ENCODE measurements around the gene TRMT1L. TPM values are rescaled to one million over a fixed set of nuclear protein-coding genes. Genes with fewer than 3 reads are reported as not detected.

The TRMT1L gene
- total and polyA plus RNA-seq, 10 of the 15 experiments (the other 5 are each of a cell fraction or from before 2014, with no cell fraction given): 3.5 to 35.2 (median 16.9) TPM

DNA sequence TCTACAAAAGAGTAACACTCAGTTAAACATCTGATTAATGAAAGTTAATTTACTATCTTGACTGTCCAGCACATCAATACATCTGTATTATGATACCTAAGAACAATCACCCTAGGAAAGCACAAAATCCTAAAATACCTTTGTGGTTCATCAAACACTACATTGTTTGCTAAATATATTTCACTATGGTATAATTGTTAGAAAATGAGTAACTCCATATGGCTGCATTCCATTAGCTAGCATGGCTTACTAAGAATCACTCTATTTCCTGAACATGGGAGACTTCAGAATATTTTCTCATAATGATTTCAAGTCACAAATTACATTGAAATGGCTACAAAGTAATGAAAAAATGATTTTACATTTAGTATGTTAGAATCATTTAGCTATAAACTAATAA, 12.5 kb downstream of the TRMT1L start:
- no peak for FAIRE-seq
- RAD21 ChIA-PET (ENCODE audit: unreplicated experiment): interaction anchor here (1.3 kb wide), 1 partner anchor 26 kb away, joined by 3 read pairs; no protein-coding TSS in a partner anchor
- Histone ChIP-seq H3K4me2 (ENCODE audit: control insufficient read depth, insufficient read depth) (no peak overlapping the region), H3K9ac (ENCODE audit: control insufficient read depth, insufficient read depth, low read length) (no peak overlapping the region), H3K4me1 (ENCODE audit: control insufficient read depth, insufficient read depth, low read length) (no peaks in the 10 kb centered on the region), H4K20me1 (ENCODE audit: control insufficient read depth, insufficient read depth) (no peaks in the 10 kb centered on the region), H3K27me3 (replicated peaks in 1 of 2; ENCODE audit: control insufficient read depth in 2 of 2, insufficient read depth in 2 of 2, low read length in 1 of 2) (no peaks in the 10 kb centered on the region), H2AFZ (ENCODE audit: control insufficient read depth, low read depth, low read length) (no peak overlapping the region), H3K79me2 (ENCODE audit: control insufficient read depth, insufficient read depth, low read length) (no peaks in the 10 kb centered on the region), H3K9me3 (replicated peaks; ENCODE audit: control insufficient read depth, insufficient read depth, low read length) (no peaks in the 10 kb centered on the region), H3K4me3 (no peak overlapping the region), H3K27ac (ENCODE audit: control insufficient read depth, insufficient read depth) (no peak overlapping the region), H3K36me3 (ENCODE audit: control insufficient read depth in 2 of 2, insufficient read depth in 2 of 2, low read length in 1 of 2) (peaks cover 0 to 8% of the 10 kb centered on the region in 2 experiments; a peak in 2 of 4 replicates)
- CTCF ChIA-PET: interaction anchor here (0.8 to 4.1 kb wide), 3 partner anchors 10 to 26 kb away, joined by 3 to 25 read pairs (median 5); no protein-coding TSS in a partner anchor
- SMC1A ChIA-PET (ENCODE audit: uncharacterized antibody, unreplicated experiment): interaction anchor here (1.1 to 3.1 kb wide), 3 partner anchors 14 to 73 kb away, joined by 3 to 15 read pairs (median 3); no protein-coding TSS in a partner anchor
- intact Hi-C loops (cut with micrococcal nuclease; ENCODE audit: unreplicated experiment): no loop called here
- no TSS peak for BruUV-seq (replicated peaks)
- POLR2A ChIA-PET: no interaction called here
- in situ Hi-C loops (cut with MboI): no loop called here
- no peak for DNase-seq (ENCODE audit: low read depth, low spot score)
- TF ChIP-seq SIN3A (IDR thresholded peaks at IDR 0.05; ENCODE audit: low read depth, low read length): no peak
- ATAC-seq: no peak

DNA sequence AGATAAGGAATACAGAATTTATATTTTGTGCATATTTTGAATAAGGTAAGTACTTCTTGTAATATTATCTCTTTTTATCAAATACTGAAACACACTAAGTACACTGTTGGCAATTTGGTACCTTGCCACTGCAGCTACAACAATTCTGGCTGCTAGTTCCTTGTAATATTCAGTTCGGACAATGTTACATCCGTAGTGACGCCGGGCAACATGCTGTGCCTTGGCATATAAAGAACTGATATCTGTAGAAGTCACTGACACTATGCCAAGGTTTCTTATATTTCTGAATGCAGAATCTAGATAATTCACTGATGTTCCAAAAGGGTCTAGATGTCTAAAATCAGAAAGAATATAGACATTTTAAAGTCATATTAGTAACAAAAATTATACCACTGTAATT, 17.5 kb downstream of the TRMT1L start:
- Histone ChIP-seq H2AFZ (ENCODE audit: control insufficient read depth, low read depth, low read length) (no peak overlapping the region), H3K4me3 (no peak overlapping the region), H3K36me3 (ENCODE audit: control insufficient read depth in 2 of 2, insufficient read depth in 2 of 2, low read length in 1 of 2) (peaks cover 0 to 6% of the 10 kb centered on the region in 2 experiments; a peak in 1 of 4 replicates), H3K9me3 (replicated peaks; ENCODE audit: control insufficient read depth, insufficient read depth, low read length) (no peaks in the 10 kb centered on the region), H3K27me3 (replicated peaks in 1 of 2; ENCODE audit: control insufficient read depth in 2 of 2, insufficient read depth in 2 of 2, low read length in 1 of 2) (no peaks in the 10 kb centered on the region), H3K79me2 (ENCODE audit: control insufficient read depth, insufficient read depth, low read length) (no peaks in the 10 kb centered on the region), H3K4me2 (ENCODE audit: control insufficient read depth, insufficient read depth) (no peak overlapping the region), H3K9ac (ENCODE audit: control insufficient read depth, insufficient read depth, low read length) (no peak overlapping the region), H3K4me1 (ENCODE audit: control insufficient read depth, insufficient read depth, low read length) (no peaks in the 10 kb centered on the region), H4K20me1 (ENCODE audit: control insufficient read depth, insufficient read depth) (no peaks in the 10 kb centered on the region), H3K27ac (ENCODE audit: control insufficient read depth, insufficient read depth) (no peak overlapping the region)
- intact Hi-C loops (cut with micrococcal nuclease; ENCODE audit: unreplicated experiment): no loop called here
- no peak for FAIRE-seq
- ChIA-PET CTCF (interaction anchor here (0.6 kb wide), 1 partner anchor 517 kb away, joined by 3 read pairs; no protein-coding TSS in a partner anchor), SMC1A (ENCODE audit: uncharacterized antibody, unreplicated experiment) (interaction anchor here (0.7 to 1.3 kb wide), 3 partner anchors 8 to 427 kb away, joined by 3 to 4 read pairs (median 4); no protein-coding TSS in a partner anchor), POLR2A (no interaction called here), RAD21 (ENCODE audit: unreplicated experiment) (no interaction called here)
- no peak for ATAC-seq
- in situ Hi-C loops (cut with MboI): no loop called here
- no peak for DNase-seq (ENCODE audit: low read depth, low spot score)
- BruUV-seq (replicated peaks): no TSS peak
- WGBS (ENCODE audit: insufficient coverage, insufficient replicate concordance, low lambda C conversion rate, missing lambda C conversion rate): 97% methylated on average over 4 of the region's 4 CpGs
- TF ChIP-seq SUZ12 (IDR thresholded peaks at IDR 0.05; ENCODE audit: unreplicated experiment) (no peak), TCF3 (IDR thresholded peaks at IDR 0.05; ENCODE audit: borderline replicate concordance, insufficient read depth, low read depth, low read length) (no peak), USF2 (IDR thresholded peaks at IDR 0.05; ENCODE audit: borderline replicate concordance, low read depth, low read length) (no peak), CHD2 (IDR thresholded peaks at IDR 0.05; ENCODE audit: borderline replicate concordance, low read depth, low read length) (no peak), DPF2 (IDR thresholded peaks at IDR 0.05) (no peak), HCFC1 (IDR thresholded peaks at IDR 0.05; ENCODE audit: low read length) (no peak), SMC3 (IDR thresholded peaks at IDR 0.05; ENCODE audit: borderline replicate concordance, low read length) (no peak), KDM1A (IDR thresholded peaks at IDR 0.05; ENCODE audit: borderline replicate concordance) (no peak), RAD21 (IDR thresholded peaks at IDR 0.05; ENCODE audit: insufficient read depth, low read depth, low read length) (no peak), WRNIP1 (IDR thresholded peaks at IDR 0.05; ENCODE audit: borderline replicate concordance, low read depth, low read length) (no peak), BCL11A (IDR thresholded peaks at IDR 0.05; ENCODE audit: low read depth, low read length) (no peak), BCLAF1 (IDR thresholded peaks at IDR 0.05) (no peak), TCF12 (IDR thresholded peaks at IDR 0.05; ENCODE audit: low read depth, low read length) (no peak)
